Bronchus fibroblast of lung (primary cell): ENCODE measurements around the gene ITPRID2. TPM values are rescaled to one million over a fixed set of nuclear protein-coding genes. Genes with fewer than 3 reads are reported as not detected.

Experiments
- total RNA-seq: library from RNA; depleted of rRNA; stranded (reverse); fragments of >200 nt; gene quantifications from 2 replicates; pipeline ENCODE4 v1.2.3, GENCODE V29; 2015

The ITPRID2 gene
- total RNA-seq = 57.5 and 62.9 TPM in 2 replicates

GRCh38 chr2:181891258-181891965 lies at the start of gene ITPRID2:
TSS of gene ITPRID2 (plus strand) at chr2:181891730. CDS start at chr2:181892067, 337 bp downstream.

Other genes starting within 250 kb of the ITPRID2 start
- 0.15 TPM in 1 of 2 replicates, not detected in the other for gene CERKL, start 234.6 kb upstream of the ITPRID2 start, total RNA-seq
- gene NEUROD1, start 211.2 kb upstream of the ITPRID2 start, total RNA-seq = not detected in 2 replicates
- 0.15 and 0.34 TPM in 2 replicates for gene PPP1R1C, start 94.1 kb downstream of the ITPRID2 start, total RNA-seq